Loucy (cell line): ENCODE measurements around the gene LIPI.

Experiments used
- CTCF ChIP-seq: fragments of 200-600 bp; sonication (generic); conservative IDR thresholded peaks from 2 replicates; pipeline ENCODE4 v1.5.1; 2014; ENCODE audit warnings: mild to moderate bottlenecking, antibody characterized with exemption, low read length
- EZH2phosphoT487 ChIP-seq: fragments of 200-600 bp; IDR thresholded peaks from 2 replicates; pipeline ENCODE4 v1.6.1; 2018; ENCODE audit warnings: antibody characterized with exemption, mild to moderate bottlenecking, moderate library complexity, borderline replicate concordance

DNA sequence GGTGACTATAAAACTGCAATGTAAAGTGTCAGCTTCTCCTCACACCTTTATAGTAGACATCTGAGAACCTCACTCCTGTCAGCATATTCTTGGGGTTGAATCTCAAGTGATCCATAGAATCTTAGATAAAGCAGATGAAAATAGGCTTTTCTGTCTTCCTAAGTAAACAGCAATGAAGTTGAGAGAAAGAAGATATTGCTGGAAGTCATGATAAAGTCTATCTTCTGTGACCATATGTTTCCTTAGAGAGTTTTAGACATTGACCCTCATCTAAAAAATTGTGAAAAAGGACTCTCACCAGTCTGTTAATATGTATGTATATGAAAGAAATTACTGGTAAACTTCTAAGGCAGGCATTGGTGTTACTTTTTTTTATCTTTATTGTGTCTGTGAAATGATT is 66.8 kb downstream of the LIPI start:
- no peak for TF ChIP-seq CTCF
- no peak for TF ChIP-seq EZH2phosphoT487
